GM18517 (cell line): ENCODE measurements around the gene APBB1IP.
"Not testable (repeated sequence)": the region's sequence is repeated elsewhere in the genome, so short reads cannot be mapped to it uniquely, and the experiment has no call there.

Experiments
- ATAC-seq: cut with Tn5 transposase; IDR thresholded peaks from one replicate; pipeline ENCODE4 v1.9.1; 2021; ENCODE audit warnings: mild to moderate bottlenecking, moderate library complexity; ENCODE audit not compliant: unreplicated experiment

APBB1IP gene

DNA sequence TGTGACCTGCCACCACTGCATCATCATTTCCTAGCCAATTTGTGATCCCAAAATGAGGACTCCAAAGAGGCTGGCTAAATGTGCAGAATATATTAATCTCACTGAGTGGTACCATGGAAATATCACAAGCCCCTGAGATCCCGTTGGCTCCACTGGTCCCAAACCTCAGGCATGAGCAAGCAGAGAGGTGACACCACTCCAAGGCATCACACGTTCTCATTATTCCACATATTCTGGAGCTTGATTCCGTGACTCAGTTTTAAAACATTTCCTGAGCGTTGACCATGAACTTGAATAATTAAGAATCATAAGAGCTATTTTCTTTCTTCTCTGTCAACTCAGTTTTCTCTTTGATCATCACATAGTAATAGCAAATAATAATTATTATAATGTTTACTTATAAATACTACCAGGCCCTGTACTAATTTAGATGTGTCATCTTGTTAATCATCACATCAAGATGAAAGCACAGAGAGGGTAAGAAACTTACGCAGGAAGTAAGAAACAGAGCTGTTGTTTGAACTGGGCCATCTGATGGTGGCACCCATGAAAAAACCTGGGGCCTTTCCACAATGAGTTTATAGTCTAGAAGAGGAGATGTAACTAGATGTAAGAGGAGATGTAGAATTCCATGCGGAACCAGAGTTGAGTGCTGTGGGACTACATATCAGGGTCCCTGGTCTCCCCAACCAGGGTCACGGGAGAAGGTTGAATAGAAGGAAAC, 3.5 kb downstream of the APBB1IP start:
- no peak for ATAC-seq

DNA sequence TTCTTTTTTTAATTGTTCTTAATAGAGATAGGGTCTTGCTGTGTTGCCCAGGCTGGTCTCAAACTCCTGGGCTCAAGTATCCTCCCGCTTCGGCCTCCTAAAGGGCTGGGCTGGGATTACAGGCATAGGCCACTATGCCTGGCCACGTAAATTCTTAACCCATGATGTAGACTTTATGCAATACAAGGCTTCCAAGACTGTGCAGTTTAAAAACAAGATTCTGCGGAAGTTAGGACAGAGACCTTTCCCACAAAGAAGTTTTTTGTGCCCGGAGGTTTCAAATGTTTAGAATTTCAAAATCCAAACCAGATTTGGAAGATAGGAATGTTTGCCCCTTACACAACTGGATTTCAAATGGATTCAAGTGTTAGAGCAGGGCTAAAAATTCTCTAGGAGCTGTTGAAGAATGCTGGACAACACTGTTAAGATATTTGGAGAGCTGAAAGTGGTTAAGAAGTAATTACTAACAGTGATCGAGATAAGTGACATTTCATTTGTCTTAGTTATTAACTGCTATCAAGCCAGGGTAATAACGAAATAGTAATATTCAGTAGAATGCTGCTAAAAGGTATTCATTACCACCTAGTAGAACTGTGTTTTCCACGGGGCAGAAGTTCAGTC, 7.4 kb downstream of the APBB1IP start:
- no peak for ATAC-seq

DNA sequence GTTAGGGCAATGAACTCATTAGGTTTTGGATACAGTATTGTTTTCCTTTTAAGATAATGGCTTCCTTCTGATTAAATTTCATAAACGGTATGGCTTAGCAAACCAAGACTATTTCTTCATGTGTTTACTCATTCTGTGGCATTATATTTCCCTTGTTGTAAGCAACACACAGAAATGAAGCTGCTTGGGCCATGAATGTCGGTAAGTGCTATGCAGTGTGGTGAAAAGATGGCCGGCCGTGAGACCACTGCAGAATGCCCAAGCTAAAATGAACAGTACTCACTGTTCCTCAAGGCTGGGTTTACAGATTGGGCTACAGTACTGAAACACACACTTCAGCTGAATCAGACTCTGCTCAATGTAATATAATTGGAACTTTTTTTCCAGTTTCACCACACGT, 8.1 kb downstream of the APBB1IP start:
- no peak for ATAC-seq

DNA sequence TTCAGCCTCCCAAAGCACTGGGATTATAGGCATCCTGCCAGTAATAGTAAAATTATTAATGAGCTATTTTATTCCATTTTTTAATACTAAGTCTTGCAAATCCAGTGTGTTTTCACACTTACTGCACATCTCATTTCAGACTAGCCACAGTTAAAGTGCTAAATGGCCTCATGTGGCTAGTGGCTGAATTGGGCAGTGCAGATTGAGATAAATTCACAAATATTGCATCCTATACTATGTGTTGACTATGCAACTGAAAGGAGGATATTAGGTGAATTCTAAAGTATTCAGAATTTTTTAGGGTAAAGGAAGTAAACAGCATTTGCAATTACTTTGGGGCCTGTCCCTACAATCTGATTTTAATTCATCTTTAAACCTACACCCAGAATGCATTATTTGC, 10.2 kb downstream of the APBB1IP start:
- peak; percentile 36 for ATAC-seq

DNA sequence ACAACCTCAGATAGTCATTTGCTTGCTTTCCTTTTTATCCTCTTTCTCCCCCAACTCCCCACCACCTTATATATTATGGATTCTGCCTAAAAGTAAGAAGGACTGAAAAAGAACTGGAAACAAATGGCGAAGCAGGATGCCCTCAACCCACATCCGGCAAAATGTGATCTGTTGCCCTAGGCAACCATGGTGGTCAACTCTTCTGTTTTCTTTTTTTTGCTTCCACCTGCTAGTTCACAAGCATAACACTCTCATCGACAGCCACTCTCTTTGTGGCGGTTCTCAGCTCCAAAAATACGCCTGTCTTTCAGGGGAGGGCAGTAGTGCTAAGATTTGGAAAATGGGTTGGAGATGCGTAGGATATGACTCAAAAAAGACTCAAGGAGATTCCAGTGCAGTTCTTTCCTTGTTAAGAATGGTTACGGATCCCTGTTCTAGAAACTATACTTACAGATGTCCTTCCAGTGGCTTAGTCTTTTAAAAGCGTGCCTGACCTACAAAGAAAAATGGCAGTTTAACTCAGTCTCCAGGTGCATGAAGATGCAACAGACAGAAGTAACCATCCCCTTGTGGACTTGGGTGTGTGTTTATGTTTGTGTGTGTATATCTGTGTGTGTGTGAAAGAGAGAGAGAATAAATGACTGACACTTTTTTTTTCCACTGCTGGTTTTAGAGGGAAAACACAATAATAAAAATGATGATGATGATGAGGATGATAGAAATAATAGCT, 10.7 kb downstream of the APBB1IP start:
- ATAC-seq: peak; percentile 89

DNA sequence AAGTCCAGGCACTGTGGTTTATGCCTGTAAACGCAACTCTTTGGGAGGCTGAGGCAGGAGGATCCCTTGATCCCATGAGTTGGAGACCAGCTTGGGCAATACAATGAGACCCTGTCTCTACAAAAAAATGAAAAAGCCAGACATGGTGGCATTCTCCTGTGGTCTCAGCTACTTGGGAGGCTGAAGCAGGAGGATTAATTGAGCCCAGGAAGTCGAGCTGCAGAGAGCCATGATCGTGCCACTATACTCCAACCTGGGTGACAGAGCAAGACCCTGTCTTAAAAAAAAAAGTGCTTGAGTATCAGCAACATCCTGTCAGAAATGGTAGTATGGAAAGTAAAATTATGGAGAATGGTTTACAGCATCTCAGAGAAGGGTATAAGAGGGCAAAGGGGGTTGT, 11.6 kb downstream of the APBB1IP start:
- ATAC-seq: no peak

DNA sequence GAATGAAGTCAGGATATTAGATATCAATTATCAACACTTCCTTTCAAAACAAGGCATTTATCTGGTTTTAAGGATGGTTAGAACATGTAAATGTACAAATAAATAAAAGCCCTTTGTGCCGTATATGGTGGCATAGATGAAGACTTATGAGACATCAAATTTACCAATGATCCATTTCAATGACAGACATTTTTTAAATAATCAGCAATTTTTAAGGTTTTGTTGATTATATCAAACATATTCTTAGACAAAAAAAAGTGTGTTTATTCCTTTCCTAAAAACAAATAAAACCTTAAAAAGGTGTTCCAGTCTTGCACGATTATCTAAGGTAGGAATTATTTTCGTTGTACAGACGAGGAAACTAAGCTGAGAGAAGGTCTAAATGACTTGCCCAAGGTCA, 13.8 kb downstream of the APBB1IP start:
- no peak for ATAC-seq

DNA sequence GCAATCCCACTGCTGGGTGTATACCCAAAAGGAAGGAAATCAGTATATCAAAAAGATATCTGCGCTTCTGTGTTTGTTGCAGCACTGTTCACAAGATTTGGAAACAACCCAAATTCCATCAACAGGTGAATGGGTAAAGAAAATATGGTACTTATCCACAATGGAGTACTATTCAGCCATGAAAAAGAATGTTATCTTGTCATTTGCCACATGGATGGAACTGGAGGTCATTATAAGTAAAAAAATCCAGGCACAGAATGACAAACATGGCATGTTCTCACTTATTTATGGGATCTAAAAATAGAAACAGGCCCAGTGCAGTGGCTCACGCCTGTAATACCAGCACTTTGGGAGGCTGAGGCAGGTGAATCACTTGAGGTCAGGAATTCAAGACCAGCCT, 15.7 kb downstream of the APBB1IP start:
- ATAC-seq: no peak

DNA sequence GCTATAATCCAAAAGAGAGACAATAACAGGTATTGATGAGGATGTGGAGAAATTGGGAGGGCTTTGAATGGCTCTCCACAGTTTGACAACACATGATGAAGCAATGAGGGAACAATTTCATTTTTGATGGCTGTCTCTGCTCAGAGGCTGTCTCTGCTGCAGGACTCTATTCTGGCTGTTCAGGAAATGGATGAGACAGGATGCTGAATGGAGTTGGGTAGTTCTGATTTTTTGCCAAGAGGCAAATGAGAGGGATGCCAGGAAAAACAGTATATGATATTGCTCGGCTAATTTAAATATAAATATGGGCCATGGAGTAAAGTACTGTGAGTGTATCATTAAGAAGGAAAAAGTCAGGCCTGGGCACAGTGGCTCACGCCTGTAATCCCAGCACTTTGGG, 16.8 kb downstream of the APBB1IP start:
- ATAC-seq: no peak

DNA sequence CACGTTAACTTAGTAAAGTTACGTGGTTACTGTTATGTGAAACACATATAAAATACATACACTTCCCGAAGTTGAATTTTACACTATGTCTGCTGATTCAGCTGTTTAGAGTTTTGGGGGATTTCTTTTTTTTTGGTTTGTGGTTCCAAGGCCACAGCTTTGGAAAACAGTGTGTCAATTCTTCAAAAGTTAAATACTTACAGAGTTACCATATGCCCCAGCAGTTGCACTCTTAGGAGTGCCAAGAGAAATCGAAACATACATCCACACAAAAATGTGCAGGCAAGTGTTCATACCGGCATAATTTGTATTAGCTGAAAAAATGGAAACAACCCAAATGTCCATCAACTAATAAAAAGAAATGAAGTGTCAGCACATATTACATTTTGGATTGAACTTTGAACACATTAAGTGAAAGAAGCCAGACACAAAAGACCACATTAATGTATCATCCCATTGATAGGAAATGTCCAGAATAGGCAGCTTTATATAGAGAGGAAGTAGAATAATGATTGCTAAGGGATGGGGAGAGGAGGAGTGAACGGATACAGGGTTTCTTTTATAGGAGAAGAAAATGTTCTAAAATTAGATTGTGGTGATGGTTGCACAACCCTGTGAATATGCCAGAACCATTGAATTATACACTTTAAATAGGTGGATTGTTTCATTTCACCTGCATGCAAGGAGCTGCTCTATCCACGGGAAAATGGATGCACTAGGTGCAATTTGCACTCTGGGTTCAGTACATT, 17.6 kb downstream of the APBB1IP start:
- ATAC-seq: no peak

DNA sequence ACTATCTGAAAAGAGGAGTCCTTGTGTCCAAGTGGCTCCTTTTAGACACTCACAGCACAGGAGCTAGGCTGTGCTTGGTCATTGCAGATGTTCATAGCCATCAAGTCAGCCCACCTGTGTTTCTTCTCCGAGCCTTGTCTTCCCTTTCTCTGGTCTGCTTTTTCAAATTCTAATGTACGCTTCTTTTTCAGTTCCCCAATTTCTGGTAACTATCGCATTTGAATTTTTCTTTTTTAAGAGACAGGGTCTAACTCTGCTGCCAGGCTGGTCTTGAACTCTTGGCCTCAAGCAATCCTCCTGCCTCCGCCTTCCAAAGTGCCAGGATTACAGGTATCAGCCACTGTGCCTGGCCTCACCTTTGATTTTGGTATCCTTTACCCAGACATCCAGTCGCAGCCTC, 18.9 kb downstream of the APBB1IP start:
- ATAC-seq: peak; percentile 94

DNA sequence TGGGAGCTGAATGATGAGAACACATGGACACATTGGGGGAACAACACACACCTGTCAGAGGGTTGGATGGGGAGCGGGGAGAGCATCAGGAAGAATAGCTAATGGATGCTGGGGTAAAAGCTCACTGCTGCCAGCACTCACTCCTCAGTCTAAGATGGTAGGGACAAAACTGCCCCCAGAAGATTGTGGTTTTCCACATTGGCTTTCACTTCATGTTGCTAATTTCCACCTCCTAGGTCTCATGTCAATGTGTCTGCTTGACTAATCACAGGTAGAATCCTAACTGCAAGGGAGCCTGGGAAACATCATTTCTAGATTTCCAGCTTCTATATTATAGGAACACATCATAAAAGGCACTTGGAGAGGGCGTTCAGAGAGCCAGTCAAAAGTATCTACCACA, 22.6 kb downstream of the APBB1IP start:
- ATAC-seq: no peak

DNA sequence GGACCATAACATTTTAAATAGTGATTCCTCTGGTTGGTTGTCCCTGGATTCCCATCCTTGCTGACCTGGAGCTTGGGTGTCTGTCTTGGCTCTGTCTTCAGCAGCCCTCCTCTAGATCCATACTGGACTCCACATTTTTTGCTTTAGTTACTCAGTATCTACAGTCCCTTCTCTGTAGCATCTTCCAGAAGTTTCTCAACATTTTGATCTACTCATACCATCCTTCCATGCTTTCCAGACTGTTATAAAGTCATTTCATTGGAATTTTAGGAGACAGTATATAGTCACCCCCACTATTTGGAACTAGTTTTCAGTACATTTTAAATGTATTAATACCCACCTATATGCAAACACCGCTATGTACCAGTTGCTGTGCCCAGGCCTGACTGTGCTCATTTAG, 25.8 kb downstream of the APBB1IP start:
- ATAC-seq: no peak

DNA sequence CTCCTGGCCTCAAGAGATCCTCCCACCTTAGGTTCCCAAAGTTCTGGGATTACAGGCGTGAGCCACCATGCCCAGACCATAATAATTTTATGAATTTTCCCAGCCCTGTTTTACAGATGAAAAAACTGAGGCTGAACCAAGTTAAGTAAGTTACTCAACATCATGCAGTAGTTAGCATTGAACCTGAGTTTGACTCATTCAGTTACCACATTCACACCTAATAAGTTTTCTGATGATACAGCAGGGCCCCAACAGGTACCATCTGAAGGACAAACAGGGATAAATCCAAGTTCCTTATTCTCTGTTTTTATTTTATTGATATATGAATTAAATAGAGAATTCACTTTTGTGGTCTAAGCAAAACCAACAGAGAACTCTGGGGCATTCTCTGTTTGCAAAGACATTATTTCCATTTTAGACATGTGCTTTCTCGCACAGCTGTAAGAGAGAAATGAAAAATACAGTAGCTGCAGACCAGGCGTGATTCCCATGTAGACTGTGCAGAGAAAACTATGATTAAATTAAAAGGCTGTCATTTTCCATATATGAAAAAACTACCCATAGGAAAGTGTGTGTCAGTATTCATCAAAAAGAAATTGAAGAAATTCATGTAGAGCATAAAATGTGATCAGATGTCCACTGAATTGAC, 26.6 kb downstream of the APBB1IP start:
- ATAC-seq: no peak

DNA sequence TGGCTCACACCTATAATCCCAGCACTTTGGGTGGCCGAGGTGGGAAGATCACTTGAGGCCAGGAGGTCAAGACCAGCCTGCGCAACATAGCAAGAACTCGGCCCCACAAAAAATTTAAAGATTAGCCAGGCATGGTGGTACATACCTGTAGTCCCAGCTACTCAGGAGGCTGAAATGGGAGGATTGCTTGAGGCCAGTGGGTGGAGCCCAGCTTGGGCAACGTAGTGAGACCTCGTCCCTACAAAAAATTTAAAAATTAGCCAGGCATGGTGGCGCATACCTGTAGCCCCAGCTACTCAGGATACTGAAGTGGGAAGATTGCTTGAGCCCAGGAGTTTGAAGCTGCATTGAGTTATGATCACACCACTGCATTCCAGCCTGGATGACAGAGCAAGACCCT, 28.4 kb downstream of the APBB1IP start:
- ATAC-seq: not testable (repeated sequence)

DNA sequence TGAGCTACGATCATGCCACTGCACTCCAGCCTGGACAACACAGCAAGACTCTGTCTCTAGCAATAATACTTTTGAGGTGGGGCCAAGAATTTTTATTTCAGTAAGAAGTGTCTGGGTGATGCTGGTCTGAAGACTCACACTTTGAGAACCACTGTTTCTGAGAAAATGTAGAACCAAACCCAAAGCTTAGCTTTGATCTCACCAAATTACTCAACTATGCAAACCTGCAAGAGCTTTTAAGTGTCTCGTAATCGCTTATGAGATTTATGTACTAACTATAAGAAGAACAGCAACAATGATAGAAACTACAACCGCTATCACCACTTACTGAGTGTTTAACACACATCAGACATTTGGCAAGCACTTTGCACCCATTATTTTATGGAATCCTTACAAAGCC, 29.5 kb downstream of the APBB1IP start:
- no peak for ATAC-seq

DNA sequence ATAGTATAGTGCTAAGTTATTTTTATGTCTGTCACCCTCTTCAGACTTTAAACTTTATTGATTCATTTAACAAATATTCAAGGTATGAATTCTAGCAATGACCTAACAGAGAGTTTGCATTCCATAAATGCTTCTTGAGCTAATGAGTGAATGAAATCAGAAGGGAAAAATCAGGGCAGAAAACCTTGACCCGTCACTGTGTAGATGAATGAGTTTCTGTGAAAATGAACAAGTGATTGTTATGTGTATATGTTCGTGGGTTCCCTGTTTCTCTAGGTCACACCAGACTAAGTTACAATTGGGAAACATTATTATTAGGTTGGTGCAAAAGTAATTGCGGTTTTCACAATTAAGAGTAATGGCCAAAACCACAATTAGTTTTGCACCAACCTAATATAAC, 30.1 kb downstream of the APBB1IP start:
- ATAC-seq: no peak

DNA sequence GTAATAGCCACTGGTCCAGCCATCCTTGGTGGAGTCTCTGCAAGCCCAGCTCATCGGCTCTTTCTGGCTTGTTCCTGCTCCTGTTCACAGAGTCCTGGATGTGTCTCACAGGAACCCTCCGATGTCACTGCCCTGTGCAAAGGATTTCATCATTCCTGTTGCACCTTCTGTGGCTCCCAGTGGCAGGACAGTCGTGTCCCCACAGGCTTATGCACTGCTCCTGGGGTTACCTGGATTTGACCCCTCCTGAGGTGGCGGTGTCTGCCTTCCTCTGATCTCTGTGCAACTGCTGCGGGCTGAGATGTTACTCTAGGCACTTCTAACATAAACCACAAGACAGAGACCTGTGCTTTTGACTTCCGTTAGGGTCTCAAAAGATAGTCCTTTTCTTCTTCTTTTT, 30.6 kb downstream of the APBB1IP start:
- peak; percentile 61 for ATAC-seq

DNA sequence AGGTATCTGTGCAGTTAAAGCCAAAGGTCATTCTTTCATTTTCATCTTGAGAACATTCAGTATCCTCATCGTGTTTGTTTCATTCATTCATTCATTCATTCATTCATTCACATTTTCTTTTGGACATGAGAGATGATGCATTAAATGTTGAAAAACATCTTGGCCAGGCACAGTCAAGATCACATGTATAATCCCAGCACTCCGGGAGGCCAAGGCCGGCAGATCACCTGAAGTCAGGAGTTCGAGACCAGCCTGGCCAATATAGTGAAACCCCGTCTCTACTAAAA, 34.3 kb downstream of the APBB1IP start:
- no peak for ATAC-seq

DNA sequence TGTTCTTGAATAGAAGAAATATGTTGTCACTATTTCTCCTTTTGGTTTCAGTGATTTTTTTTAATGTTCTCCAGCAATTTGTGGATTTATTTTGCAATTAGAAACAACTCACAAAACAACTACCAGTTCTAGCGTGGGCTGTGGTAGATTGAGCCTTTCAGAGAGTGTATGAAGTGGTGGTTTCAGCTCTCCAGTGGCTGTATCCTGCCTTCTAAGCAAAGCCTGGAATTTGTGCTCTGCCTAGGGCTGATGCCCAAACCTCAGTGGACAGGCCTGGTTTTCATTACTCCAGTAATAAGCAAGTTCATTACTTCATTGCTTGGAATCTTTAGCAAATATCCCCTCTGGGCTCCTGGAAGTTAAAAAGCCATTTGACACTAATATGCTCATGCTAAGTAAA, 35.9 kb downstream of the APBB1IP start:
- ATAC-seq: no peak

DNA sequence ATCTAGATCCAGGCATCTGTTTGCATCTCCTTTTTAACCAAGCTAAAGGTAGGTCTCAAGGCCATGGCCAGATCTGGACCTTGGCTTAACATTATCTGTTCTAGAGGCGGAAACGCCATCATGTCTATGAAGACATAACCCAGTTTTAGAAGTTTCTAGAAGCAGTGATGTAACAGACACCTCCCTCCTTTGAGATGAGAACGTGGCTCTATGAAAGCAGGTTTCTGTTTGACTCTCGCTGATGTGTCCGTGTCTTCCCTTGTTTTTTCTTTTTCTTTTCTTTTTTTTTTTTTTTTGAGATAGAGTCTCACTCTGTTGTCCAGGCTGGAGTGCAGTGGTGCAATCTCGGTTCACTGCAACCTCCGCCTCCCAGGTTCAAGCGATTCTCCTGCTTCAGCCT, 36.7 kb downstream of the APBB1IP start:
- not testable (repeated sequence) for ATAC-seq
